LNCaP clone FGC (cell line): Measurements from ENCODE around the gene BNC2.

Experiments used
- DNase-seq: peaks from one replicate; pipeline ENCODE4 v3.0.0-alpha.2; 2011; ENCODE audit warnings: low read depth
- H3K4me3 ChIP-seq: 2 replicates; pipeline ENCODE4 v1.5.1; 2011; ENCODE audit warnings: mild to moderate bottlenecking, low read depth, low read length, control low read depth
- TF ChIP-seq, protein P1 (sequence below): IDR thresholded peaks from 2 replicates; pipeline ENCODE4 v1.5.1; 2012; ENCODE audit warnings: mild to moderate bottlenecking; ENCODE audit not compliant: control insufficient read depth, insufficient read depth; ENCODE audit errors: extremely low read depth

Gene BNC2

DNA sequence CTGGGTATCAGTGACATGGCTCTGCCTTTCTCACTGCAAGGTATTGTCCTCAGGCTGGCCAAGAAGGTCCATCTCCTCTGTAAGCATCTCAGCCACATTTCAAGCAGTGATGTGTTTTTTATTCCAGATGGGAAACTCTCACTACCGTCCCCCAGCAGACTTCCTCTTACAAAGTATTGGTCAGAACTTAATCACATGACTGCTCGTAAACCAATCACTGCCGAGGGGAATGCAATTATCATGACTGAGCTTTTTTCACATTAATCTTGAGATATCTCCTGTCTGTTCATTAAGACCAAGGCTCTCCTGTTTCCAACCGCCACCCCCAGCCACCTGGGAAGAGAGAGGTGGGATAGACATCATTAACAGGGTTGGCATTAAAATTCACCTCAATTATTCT is 76.4 kb downstream of the BNC2 start:
- TF ChIP-seq, protein P1, sequence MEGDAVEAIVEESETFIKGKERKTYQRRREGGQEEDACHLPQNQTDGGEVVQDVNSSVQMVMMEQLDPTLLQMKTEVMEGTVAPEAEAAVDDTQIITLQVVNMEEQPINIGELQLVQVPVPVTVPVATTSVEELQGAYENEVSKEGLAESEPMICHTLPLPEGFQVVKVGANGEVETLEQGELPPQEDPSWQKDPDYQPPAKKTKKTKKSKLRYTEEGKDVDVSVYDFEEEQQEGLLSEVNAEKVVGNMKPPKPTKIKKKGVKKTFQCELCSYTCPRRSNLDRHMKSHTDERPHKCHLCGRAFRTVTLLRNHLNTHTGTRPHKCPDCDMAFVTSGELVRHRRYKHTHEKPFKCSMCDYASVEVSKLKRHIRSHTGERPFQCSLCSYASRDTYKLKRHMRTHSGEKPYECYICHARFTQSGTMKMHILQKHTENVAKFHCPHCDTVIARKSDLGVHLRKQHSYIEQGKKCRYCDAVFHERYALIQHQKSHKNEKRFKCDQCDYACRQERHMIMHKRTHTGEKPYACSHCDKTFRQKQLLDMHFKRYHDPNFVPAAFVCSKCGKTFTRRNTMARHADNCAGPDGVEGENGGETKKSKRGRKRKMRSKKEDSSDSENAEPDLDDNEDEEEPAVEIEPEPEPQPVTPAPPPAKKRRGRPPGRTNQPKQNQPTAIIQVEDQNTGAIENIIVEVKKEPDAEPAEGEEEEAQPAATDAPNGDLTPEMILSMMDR: no peak
- DNase-seq: no peak
- H3K4me3 ChIP-seq: no peak overlapping the region

DNA sequence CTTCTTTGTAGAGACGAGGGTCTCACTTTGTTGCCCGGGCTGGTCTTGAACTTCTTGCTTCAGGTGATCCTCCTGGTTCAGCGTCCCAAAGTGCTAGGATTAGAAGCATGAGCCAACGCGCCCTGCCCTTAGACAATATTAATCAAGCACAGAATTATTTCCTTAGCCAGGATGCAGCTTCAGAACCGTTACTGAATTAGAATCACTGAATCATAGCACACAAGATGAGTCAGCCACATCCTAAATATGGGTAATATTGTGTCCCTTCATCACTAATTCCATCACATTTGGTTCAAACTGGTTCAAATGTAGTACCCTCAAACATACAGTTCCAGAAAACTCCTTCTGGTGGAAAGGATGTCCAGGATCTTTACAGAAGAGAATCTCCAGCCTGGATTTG is 82.7 kb downstream of the BNC2 start:
- no peak for DNase-seq
- H3K4me3 ChIP-seq: no peak overlapping the region
- TF ChIP-seq, protein P1: no peak

DNA sequence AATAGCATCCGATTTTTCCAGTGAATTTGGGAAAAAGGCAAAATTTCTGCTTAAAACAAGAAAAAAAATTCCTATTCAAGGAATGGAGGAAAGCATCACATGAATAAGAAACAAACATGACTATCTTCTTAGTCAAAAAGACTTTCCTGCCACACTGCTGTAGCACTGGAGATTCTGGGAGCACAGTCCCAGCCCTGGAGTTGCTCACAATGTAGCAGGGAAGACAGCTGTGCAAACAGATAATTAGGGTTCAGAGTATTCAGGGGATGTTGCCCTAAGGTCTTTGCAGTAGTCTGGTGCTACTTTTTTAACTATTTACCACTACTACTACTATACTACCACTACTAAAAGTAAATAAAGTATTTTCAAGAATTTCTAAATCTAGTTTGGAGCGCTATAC is 86.5 kb downstream of the BNC2 start:
- no peak for DNase-seq
- no peak overlapping the region for H3K4me3 ChIP-seq
- TF ChIP-seq, protein P1: no peak

DNA sequence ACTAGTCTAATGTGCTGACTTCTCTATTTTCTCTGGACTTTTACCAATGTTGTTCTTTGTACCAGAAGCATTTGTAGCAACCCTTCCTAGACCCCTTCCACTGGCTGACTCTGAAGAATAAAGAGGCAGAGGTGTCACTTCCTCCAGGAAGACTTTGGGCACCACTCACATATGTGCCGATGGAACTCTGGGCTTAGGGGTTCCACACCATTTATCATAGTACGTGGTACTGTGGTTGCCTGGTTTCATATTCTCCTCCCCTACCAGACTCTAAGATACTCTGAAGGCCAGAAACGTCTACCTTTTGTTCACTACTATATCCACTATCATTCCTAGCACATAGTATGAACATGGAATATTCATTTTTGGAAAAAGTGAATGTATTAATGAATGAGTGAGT is 88.0 kb downstream of the BNC2 start:
- TF ChIP-seq, protein P1: no peak
- no peak overlapping the region for H3K4me3 ChIP-seq
- no peak for DNase-seq

DNA sequence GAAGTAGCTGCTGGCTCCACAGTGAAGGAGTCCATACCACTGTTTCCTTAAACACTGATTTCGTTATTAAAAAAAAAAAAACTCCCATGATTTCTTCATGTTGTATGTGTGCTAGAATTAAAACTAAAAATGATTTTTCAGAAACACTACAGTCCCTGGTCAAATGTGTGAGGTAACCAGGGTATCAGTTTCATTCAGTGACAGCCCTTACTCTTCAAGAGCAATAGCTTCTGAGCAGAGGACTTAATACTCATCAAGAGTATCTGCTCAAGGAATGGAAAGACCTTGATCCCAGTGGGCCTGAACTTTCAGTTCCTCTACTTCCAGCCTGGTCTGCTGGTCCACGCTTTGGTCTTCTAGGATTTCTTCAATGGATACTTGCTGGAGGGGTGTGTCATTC is 95.1 kb downstream of the BNC2 start:
- no peak overlapping the region for H3K4me3 ChIP-seq
- TF ChIP-seq, protein P1: no peak
- no peak for DNase-seq

DNA sequence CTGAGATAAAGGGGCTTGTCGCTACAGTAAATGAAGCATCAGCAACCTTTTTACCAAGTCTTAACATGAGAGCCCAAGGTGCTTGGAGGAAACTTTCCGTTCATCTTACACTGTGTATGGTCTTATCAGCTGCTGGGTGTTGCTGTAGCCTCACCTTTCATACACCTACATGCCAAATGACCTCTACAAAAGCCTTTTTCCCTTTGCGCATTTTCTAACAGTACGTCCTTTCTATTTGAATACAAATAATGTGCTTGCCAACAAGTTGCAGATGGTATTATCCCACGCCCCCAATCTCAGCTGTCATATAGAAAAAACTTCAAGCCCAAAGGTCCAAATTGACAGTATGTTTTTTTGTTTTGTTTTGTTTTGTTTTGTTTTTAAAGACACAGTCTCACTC is 96.9 kb downstream of the BNC2 start:
- TF ChIP-seq, protein P1: no peak
- no peak for DNase-seq
- no peak overlapping the region for H3K4me3 ChIP-seq

DNA sequence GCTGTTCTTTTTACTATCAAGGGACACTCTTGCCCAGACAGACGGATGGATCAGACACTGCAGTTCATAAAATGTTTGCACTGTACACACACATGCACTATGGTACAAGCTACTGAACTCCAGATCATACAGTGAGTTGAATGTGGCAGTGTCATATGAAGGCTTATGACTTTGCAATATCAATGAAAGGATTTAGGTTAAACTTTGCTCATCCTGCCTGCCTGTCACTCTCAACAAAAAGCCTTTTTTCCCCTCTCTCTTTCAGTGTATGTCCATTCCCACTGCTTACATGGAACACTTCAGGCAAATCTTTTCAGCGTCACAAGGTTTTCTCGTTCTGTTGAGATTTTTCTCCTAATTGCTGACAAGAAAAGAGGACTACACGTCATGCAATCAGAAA is 97.4 kb downstream of the BNC2 start:
- TF ChIP-seq, protein P1: no peak
- DNase-seq: no peak
- no peak overlapping the region for H3K4me3 ChIP-seq
